ENCODE data around the gene HSPA4.
"Not testable (repeated sequence)": the region's sequence is repeated elsewhere in the genome, so short reads cannot be mapped to it uniquely, and the experiment has no call there.

GRCh38 chr5:133133241-133133640 lies 81.4 kb downstream of the HSPA4 start:
- not testable (repeated sequence) for TF ChIP-seq POLR2AphosphoS5 (IDR thresholded peaks at IDR 0.05); CTCF (IDR thresholded peaks at IDR 0.05; ENCODE audit: poor library complexity, severe bottlenecking); EZH2 (IDR thresholded peaks at IDR 0.05; ENCODE audit: borderline replicate concordance, insufficient read depth, low read length, poor library complexity, severe bottlenecking); SMC3 (conservative IDR thresholded peaks at IDR 0.05; ENCODE audit: poor library complexity); RAD21 (conservative IDR thresholded peaks at IDR 0.05); REST (IDR thresholded peaks at IDR 0.05; ENCODE audit: borderline replicate concordance); MXI1 (conservative IDR thresholded peaks at IDR 0.05; ENCODE audit: poor library complexity, severe bottlenecking); TAF1 (IDR thresholded peaks at IDR 0.05; ENCODE audit: low read depth); EP300 (conservative IDR thresholded peaks at IDR 0.05; ENCODE audit: poor library complexity, severe bottlenecking)

Measured in neural cell (in vitro differentiated cells).